Measurements from ENCODE around the gene PRODH2. TPM values are rescaled to one million over a fixed set of nuclear protein-coding genes. Genes with fewer than 3 reads are reported as not detected.

Gene PRODH2
- total RNA-seq, 4 donors from 2014 or later, result not detected

DNA sequence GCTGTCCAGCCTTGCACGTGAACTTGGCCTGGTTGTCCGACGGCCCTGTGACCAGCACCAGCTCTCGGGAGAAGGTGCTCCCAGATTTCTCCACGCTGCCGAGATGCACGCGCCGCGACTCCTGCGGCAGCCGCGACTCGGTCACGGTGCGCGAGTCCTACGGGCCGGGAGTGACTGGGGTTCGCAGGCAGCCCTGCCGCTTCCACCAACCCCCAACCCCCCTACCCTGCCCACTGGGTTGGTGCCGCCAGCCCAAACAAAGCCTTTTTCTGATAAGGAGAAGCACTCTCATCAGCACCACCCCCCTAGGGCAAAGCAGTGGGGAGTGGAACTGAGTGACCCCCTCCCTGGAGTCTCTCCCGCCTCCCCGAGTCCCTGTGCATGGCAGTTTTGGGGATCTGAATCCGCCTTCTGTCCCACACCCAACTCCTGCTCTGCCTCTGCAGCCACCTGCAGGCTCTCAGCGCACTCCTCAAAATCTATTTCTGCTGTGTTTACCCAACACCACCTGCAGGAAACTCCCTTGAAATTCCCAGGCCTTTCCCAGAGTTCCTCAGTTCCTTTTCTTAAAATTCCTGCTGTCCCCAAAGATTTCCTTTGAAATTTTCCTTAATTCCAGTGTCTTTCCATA lies 33.5 kb upstream of the PRODH2 start:
- TF ChIP-seq, protein P1, sequence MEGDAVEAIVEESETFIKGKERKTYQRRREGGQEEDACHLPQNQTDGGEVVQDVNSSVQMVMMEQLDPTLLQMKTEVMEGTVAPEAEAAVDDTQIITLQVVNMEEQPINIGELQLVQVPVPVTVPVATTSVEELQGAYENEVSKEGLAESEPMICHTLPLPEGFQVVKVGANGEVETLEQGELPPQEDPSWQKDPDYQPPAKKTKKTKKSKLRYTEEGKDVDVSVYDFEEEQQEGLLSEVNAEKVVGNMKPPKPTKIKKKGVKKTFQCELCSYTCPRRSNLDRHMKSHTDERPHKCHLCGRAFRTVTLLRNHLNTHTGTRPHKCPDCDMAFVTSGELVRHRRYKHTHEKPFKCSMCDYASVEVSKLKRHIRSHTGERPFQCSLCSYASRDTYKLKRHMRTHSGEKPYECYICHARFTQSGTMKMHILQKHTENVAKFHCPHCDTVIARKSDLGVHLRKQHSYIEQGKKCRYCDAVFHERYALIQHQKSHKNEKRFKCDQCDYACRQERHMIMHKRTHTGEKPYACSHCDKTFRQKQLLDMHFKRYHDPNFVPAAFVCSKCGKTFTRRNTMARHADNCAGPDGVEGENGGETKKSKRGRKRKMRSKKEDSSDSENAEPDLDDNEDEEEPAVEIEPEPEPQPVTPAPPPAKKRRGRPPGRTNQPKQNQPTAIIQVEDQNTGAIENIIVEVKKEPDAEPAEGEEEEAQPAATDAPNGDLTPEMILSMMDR (IDR thresholded peaks at IDR 0.05; ENCODE audit: low read depth), result no peak

DNA sequence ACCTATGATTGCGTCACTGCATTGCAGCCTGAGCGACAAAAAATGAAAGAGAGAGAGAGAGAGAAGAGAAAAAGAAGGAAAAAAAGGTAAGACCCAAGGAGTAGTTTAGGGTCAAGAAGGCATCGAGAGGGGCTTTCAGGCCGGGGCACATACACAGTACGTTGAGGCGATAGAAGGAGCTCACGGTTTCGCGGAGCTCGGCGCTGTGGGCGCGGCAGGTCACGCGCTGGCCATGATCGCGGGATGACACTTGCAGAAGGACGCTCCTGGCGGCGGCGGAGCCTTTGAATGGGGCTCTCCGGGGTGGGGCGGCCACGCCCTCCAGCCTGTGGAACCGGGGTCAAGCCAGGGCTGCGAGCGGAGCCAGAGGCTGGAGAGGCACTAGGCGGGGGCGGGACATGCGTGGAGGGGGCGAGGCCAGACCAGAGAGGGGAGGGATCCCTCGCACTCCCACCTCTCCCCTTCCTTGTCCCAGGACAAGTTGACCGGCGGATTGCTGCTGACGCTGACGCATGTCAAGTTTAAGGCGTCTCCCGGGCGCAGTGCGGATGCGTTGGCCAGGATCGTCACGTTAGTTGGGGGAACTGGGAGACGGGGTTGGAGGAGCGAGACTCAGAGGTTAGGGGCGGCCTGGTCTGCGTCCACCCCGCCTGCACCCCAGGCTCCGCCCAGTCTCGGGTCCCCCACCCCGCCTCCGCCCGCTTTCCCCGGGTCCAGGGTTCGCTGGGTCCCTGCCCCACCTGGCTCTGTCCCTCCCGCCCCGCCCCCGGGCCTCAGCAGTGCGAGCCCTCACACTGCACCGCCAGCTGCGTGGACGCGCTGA lies 32.8 kb upstream of the PRODH2 start:
- TF ChIP-seq, protein P1 (IDR thresholded peaks at IDR 0.05; ENCODE audit: low read depth), result no peak

DNA sequence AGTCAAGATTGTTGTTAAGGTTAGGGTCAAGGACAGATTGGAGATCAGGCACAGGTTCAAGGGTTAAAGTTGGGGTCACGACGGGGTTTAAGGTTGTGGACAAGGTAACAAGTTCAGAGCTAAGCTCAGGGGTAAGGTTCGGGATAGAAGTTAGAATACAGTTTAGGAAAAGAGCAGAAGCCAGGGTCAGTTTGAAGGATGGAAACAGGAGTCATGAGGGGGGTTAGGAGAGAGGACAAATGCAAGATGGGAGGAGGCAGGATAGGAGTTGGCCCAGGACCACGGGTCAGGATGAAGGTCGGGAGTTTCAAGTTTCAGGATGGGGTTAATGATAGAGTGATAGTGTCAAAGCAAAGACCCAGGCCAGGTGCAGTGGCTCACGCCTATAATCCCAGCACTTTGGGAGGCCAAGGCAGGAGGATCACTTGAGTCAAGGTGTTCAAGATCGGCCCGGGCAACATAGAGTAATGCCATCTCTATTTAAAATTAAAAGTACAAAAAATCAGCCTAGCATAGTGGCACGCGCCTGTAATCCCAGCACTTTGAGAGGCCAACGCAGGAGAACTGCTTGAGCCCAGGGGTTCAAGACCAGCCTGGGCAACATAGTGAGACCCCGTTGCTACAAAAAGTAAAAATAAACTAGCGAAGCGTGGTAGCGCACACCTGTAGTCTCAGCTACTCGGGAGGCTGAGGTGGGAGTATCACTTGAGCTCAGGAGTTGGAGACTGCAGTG lies 32.0 kb upstream of the PRODH2 start:
- TF ChIP-seq, protein P1 (IDR thresholded peaks at IDR 0.05; ENCODE audit: low read depth), result no peak

DNA sequence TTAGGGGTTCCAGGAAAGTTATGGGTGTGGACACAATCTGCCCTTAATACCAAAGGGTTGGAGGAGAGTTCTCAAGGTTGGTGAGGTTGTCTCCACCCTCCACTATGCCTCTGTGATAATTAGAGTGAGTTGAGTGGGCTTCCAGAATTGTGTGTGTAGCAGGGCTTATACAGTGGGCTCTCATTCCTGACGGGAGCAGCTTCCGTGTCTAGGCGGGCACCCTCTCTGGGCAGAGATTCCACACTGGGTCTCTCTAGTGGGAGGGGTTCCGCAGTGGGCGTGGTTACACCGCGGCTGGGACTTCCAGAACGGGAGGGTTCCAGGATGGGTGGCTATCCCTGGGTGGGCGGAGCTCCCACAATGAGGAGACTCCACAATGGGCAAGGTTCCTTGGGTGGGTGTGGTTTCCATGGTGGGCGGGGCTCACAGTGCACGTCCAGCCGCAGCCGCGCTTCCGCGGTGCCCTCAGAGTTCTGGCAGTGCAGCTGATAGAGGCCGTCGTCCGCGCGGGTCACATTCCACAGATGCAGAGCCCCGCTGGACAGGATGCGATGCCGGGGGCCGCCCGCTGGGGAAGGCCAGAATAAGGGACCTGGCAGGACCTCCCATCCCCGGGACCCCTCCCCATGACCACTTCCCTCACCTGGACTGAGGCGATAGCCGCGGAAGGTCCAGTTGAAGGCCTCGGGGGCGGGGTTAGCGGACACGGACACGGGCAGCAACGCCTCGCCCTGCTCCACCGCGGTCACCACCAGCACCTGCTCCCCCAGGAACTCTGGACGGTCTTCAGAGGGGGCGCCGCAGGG lies 31.2 kb upstream of the PRODH2 start:
- TF ChIP-seq, protein P1 (IDR thresholded peaks at IDR 0.05; ENCODE audit: low read depth), result no peak

DNA sequence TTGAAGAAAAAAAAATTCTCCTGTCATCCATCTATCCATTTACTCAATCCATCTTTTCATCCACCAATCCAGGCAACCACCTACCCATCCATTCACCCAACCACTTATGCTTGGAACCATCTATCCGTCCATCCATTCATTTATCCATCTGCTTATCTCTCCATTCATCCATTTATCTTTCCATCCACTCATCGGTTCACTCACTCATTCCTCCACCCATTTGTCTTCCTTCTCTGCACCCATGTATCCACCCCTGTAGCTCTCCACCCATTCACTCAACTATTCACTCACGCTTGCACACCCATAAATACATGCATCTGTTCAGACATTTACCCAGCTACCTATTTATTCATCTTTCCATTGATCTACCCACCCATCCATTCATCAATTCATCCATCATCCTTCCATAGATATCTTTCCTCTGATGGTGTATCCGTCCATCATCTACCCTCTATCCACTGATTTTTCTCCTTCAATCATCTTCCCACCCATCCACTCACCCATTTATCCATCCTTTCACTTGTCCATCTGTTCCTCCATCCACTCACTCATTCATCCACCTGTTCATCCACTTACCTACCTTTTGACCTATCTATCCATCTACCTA lies 30.1 kb upstream of the PRODH2 start:
- TF ChIP-seq, protein P1 (IDR thresholded peaks at IDR 0.05; ENCODE audit: low read depth), result no peak

DNA sequence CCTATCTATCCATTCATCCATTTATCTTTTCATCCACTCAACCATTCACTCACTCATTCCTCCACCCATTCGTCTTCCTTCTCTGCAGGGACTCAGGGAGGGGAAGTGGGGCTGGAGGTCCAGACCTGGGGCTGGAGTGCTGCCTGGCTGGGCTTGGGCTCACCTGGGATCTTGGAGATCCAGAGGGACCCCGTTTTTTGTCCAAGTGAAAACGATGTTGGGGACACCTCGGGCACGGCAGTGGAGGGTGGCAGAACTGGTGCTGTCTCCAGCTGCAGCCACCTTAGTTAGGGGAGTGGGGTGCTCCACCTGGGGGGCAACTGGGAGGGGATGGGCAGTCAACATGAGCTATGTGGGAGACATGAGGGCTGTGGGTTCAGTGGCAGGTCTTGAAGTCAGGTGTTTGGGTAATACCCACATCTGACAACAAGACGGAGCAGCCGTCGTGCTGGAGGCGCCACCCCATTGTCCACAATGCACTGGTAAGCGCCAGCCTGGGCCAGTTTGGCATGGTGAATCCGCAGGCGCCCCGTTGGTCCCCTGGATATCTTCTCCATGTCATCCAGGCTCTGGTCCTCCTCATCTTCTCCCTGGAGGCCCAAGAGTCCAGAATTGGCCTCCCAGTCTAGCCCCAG lies 29.4 kb upstream of the PRODH2 start:
- TF ChIP-seq, protein P1 (IDR thresholded peaks at IDR 0.05; ENCODE audit: low read depth), result no peak
